OCI-LY7 (cell line): ENCODE results near the gene SAPCD1.

Experiments
- CTCF ChIP-seq: fragments of 200-600 bp; sonication (generic); conservative IDR thresholded peaks from 2 replicates; pipeline ENCODE4 v1.5.1; 2014; ENCODE audit warnings: mild to moderate bottlenecking, antibody characterized with exemption, low read length, moderate library complexity, mixed read lengths
- EZH2phosphoT487 ChIP-seq: fragments of 200-600 bp; sonication (generic); IDR thresholded peaks from 2 replicates; pipeline ENCODE4 v1.6.1; 2018; ENCODE audit warnings: low read depth, borderline replicate concordance, mild to moderate bottlenecking, mixed run types, antibody characterized with exemption, low read length, moderate library complexity, mixed read lengths

GRCh38 chr6:31725502-31726350, 36.7 kb upstream of the SAPCD1 start:
- TF ChIP-seq CTCF (no peak), EZH2phosphoT487 (no peak)
